GM18526 (cell line): Measurements from ENCODE around the gene BUB3.

Experiments used
- POLR2A ChIP-seq: IDR thresholded peaks from 3 replicates; pipeline ENCODE4 v1.6.1; 2011; ENCODE audit not compliant: insufficient read length; ENCODE audit errors: extremely low read depth

The BUB3 gene

GRCh38 chr10:123147635-123148413 lies 6.4 kb upstream of the BUB3 start, which contains the start of gene HMX2:
HMX2 (plus strand) TSS chr10:123148136; CDS start chr10:123148379, 243 bp downstream.
- TF ChIP-seq POLR2A: no peak

- TF ChIP-seq POLR2A: no peak
Observed at GRCh38 chr10:123148414-123149161, 5.6 kb upstream of the BUB3 start.

GRCh38 chr10:123149162-123149567 lies 5.0 kb upstream of the BUB3 start:
- no peak for TF ChIP-seq POLR2A

GRCh38 chr10:123149568-123150270 lies 4.5 kb upstream of the BUB3 start:
- TF ChIP-seq POLR2A: no peak

- no peak for TF ChIP-seq POLR2A
Observed at GRCh38 chr10:123150271-123150985, 3.8 kb upstream of the BUB3 start.

- TF ChIP-seq POLR2A: no peak
Observed at GRCh38 chr10:123150986-123151736, 3.0 kb upstream of the BUB3 start.

- no peak for TF ChIP-seq POLR2A
Observed at GRCh38 chr10:123151737-123152135, 2.5 kb upstream of the BUB3 start.

- no peak for TF ChIP-seq POLR2A
Observed at GRCh38 chr10:123153486-123154091, 613 bp upstream of the BUB3 start.

- no peak for TF ChIP-seq POLR2A
Observed at GRCh38 chr10:123154711-123155505, 706 bp downstream of the BUB3 start.

GRCh38 chr10:123156078-123156477 lies 1.9 kb downstream of the BUB3 start:
- TF ChIP-seq POLR2A: no peak

GRCh38 chr10:123157210-123157609 lies 3.0 kb downstream of the BUB3 start:
- no peak for TF ChIP-seq POLR2A

- TF ChIP-seq POLR2A: no peak
Observed at GRCh38 chr10:123158682-123159081, 4.5 kb downstream of the BUB3 start.

- TF ChIP-seq POLR2A: no peak
Observed at GRCh38 chr10:123160311-123160980, 6.2 kb downstream of the BUB3 start.
